Measurements from ENCODE around the gene ARSG.
A peak's percentile ranks its signal among the peaks of the same experiment; 100 is the strongest.

ARSG gene

DNA sequence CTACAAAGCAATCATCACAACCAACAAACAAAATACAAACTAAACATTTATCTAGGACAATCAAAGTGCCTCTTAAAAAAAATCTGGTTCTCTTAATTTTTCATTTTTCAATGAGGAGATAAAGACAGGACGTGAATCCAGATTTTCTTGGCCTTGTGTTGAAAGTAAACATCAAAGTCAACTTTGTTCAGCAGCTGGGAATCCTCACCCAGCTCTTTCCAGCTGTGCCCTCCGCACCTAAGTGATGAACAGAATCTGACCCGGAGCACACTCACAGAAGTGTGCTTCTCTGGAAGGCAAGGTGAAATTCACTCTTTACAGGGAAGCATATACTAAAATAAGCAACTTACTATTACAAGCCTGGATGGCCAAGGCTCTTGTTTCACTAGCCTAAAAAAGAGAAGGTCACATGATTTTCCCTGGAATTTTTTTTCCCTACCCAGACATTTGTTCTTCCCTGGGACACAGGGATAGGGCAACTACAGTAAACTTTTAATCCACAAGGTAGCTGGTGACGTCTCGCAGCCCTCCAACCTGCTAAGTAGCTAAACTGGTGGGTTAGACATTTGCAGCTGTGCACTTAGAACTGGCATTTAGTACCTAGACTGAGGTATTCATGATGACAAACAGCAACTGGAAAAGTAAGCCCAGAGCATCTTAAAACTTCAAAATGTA lies 162.8 kb downstream of the ARSG start (continued):
- TF ChIP-seq, protein P1, sequence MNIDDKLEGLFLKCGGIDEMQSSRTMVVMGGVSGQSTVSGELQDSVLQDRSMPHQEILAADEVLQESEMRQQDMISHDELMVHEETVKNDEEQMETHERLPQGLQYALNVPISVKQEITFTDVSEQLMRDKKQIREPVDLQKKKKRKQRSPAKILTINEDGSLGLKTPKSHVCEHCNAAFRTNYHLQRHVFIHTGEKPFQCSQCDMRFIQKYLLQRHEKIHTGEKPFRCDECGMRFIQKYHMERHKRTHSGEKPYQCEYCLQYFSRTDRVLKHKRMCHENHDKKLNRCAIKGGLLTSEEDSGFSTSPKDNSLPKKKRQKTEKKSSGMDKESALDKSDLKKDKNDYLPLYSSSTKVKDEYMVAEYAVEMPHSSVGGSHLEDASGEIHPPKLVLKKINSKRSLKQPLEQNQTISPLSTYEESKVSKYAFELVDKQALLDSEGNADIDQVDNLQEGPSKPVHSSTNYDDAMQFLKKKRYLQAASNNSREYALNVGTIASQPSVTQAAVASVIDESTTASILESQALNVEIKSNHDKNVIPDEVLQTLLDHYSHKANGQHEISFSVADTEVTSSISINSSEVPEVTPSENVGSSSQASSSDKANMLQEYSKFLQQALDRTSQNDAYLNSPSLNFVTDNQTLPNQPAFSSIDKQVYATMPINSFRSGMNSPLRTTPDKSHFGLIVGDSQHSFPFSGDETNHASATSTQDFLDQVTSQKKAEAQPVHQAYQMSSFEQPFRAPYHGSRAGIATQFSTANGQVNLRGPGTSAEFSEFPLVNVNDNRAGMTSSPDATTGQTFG (tag by site-specific recombination; IDR thresholded peaks at IDR 0.05; ENCODE audit: borderline replicate concordance): no peak
- TF ChIP-seq ZNF555 (tag by site-specific recombination; conservative IDR thresholded peaks at IDR 0.05) (no peak), KLF8 (tag by site-specific recombination; IDR thresholded peaks at IDR 0.05) (no peak), ZNF658 (tag by site-specific recombination; IDR thresholded peaks at IDR 0.05) (no peak), ZNF830 (tag by site-specific recombination; IDR thresholded peaks at IDR 0.05; ENCODE audit: low read depth) (no peak), ZNF76 (tag by site-specific recombination; IDR thresholded peaks at IDR 0.05; ENCODE audit: borderline replicate concordance, low read depth) (no peak), ZNF548 (tag by site-specific recombination; IDR thresholded peaks at IDR 0.05) (no peak)
- TF ChIP-seq, protein P2, sequence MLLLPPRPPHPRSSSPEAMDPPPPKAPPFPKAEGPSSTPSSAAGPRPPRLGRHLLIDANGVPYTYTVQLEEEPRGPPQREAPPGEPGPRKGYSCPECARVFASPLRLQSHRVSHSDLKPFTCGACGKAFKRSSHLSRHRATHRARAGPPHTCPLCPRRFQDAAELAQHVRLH (tag by site-specific recombination; IDR thresholded peaks at IDR 0.05): no peak
- TF ChIP-seq, protein P3, sequence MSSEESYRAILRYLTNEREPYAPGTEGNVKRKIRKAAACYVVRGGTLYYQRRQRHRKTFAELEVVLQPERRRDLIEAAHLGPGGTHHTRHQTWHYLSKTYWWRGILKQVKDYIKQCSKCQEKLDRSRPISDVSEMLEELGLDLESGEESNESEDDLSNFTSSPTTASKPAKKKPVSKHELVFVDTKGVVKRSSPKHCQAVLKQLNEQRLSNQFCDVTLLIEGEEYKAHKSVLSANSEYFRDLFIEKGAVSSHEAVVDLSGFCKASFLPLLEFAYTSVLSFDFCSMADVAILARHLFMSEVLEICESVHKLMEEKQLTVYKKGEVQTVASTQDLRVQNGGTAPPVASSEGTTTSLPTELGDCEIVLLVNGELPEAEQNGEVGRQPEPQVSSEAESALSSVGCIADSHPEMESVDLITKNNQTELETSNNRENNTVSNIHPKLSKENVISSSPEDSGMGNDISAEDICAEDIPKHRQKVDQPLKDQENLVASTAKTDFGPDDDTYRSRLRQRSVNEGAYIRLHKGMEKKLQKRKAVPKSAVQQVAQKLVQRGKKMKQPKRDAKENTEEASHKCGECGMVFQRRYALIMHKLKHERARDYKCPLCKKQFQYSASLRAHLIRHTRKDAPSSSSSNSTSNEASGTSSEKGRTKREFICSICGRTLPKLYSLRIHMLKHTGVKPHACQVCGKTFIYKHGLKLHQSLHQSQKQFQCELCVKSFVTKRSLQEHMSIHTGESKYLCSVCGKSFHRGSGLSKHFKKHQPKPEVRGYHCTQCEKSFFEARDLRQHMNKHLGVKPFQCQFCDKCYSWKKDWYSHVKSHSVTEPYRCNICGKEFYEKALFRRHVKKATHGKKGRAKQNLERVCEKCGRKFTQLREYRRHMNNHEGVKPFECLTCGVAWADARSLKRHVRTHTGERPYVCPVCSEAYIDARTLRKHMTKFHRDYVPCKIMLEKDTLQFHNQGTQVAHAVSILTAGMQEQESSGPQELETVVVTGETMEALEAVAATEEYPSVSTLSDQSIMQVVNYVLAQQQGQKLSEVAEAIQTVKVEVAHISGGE (tag by site-specific recombination; conservative IDR thresholded peaks at IDR 0.05; ENCODE audit: low read depth): no peak

DNA sequence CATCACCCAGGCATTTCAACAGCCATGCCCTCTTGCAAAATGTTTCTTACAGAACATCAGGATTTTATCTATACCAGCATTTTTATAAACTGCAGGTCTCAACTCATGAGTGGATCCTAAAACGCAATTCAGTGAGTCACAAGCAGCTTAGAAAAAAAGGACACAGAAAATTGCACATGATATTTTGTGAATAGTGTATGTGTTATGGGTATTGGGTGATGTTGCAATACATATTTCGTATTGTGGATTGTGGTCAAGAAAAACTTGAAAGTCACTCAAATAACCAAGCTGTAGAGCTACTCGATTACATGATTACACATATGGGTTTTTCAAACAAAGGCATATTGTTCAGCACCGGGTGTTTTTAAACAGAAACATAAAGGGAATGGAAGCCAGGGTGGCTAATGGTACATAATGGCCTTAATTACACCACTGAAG lies 164.6 kb downstream of the ARSG start:
- H3K9me3 ChIP-seq (ENCODE audit: control insufficient read depth, insufficient read depth, low read depth, low read length): no peaks in the 10 kb centered on the region
- peak overlapping the region; percentile 63; the same call in 1 of the 2 replicates for H3K4me3 ChIP-seq (ENCODE audit: low read depth, low read length)
- peaks cover 14% of the 10 kb centered on the region for H3K4me1 ChIP-seq (ENCODE audit: control insufficient read depth, insufficient read depth, low read length)
- ChIA-PET POLR2A (interaction anchor here (0.8 to 1.4 kb wide), 2 partner anchors 164 to 419 kb away, joined by 3 read pairs; partner anchors contain the start of gene ARSG), CTCF (interaction anchor here (0.6 to 4.0 kb wide), 9 partner anchors 9 to 283 kb away, joined by 3 to 32 read pairs (median 5); no protein-coding TSS in a partner anchor)
- H3K36me3 ChIP-seq (ENCODE audit: control insufficient read depth in 2 of 2, insufficient read depth in 1 of 2, low read length in 2 of 2): no peaks in the 10 kb centered on the region
- H3K27ac ChIP-seq (ENCODE audit: extremely low read depth, low read depth, low read length): no peak overlapping the region
- TF ChIP-seq ZBTB1 (tag by site-specific recombination; IDR thresholded peaks at IDR 0.05) (no peak), SCRT1 (tag by site-specific recombination; IDR thresholded peaks at IDR 0.05; ENCODE audit: borderline replicate concordance) (no peak), MEIS1 (CRISPR knock-in tag; IDR thresholded peaks at IDR 0.05; ENCODE audit: borderline replicate concordance) (no peak), ZNF16 (tag by site-specific recombination; IDR thresholded peaks at IDR 0.05; ENCODE audit: low read depth) (no peak), ZNF664 (tag by site-specific recombination; IDR thresholded peaks at IDR 0.05) (no peak), KLF9 (tag by site-specific recombination; IDR thresholded peaks at IDR 0.05; ENCODE audit: low read depth) (no peak), ZNF169 (tag by site-specific recombination; IDR thresholded peaks at IDR 0.05) (no peak), ZNF350 (tag by site-specific recombination; IDR thresholded peaks at IDR 0.05) (no peak), HOXD13 (CRISPR knock-in tag; IDR thresholded peaks at IDR 0.05; ENCODE audit: borderline replicate concordance) (no peak), ZNF549 (tag by site-specific recombination; IDR thresholded peaks at IDR 0.05) (no peak), ZNF324 (tag by site-specific recombination; IDR thresholded peaks at IDR 0.05) (no peak), ZNF670 (tag by site-specific recombination; IDR thresholded peaks at IDR 0.05; ENCODE audit: low read depth) (no peak)
- TF ChIP-seq, protein P4, sequence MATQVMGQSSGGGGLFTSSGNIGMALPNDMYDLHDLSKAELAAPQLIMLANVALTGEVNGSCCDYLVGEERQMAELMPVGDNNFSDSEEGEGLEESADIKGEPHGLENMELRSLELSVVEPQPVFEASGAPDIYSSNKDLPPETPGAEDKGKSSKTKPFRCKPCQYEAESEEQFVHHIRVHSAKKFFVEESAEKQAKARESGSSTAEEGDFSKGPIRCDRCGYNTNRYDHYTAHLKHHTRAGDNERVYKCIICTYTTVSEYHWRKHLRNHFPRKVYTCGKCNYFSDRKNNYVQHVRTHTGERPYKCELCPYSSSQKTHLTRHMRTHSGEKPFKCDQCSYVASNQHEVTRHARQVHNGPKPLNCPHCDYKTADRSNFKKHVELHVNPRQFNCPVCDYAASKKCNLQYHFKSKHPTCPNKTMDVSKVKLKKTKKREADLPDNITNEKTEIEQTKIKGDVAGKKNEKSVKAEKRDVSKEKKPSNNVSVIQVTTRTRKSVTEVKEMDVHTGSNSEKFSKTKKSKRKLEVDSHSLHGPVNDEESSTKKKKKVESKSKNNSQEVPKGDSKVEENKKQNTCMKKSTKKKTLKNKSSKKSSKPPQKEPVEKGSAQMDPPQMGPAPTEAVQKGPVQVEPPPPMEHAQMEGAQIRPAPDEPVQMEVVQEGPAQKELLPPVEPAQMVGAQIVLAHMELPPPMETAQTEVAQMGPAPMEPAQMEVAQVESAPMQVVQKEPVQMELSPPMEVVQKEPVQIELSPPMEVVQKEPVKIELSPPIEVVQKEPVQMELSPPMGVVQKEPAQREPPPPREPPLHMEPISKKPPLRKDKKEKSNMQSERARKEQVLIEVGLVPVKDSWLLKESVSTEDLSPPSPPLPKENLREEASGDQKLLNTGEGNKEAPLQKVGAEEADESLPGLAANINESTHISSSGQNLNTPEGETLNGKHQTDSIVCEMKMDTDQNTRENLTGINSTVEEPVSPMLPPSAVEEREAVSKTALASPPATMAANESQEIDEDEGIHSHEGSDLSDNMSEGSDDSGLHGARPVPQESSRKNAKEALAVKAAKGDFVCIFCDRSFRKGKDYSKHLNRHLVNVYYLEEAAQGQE (tag by site-specific recombination; IDR thresholded peaks at IDR 0.05): no peak
